ENCODE measurements around the gene HOXD13.

The HOXD13 gene

DNA sequence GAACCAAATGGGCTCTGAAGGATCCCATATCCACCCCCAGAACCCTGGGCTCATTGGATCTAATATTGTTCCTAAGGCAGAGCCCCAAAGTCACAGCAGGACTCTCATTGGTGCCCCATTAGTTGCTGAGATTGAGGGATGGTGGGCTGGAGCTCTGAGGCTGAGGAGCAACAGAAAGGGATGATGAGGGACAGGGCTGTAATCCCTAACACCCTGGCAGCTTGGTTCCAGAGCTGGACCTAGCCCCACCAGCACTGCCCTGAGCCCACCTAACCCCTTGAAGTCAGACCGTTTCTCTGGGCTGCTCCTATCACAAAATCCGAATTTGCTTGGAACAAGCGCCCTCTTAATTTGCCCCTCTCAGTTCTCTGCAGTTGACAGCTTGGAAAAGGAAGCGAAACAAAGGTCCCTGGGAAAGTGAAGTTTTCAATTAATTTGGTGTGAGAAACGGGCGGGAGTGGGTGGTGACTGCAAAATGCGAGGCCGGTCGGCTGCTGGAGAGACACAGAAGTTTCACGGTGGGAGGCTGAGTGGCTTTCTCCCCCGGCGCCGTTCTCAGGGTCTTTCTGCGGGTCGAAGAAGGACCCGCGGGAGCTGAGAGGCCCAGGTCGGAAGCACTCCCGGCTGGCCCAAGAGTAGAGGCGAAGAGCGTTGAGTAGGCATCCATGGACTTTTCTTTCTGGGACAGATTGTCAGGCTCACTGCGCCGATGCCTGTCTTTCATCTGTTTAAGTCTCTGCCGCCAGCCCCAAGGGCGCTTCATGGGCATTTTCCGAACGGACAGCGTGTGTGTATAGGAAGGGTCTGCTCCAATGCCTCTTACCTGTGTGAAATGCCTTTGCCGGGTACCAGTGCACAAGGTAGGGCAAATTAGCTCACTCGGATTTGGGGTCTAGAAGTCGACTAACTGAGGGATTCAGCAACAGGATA lies 927 bp upstream of the HOXD13 start:
- TF ChIP-seq, protein P1, sequence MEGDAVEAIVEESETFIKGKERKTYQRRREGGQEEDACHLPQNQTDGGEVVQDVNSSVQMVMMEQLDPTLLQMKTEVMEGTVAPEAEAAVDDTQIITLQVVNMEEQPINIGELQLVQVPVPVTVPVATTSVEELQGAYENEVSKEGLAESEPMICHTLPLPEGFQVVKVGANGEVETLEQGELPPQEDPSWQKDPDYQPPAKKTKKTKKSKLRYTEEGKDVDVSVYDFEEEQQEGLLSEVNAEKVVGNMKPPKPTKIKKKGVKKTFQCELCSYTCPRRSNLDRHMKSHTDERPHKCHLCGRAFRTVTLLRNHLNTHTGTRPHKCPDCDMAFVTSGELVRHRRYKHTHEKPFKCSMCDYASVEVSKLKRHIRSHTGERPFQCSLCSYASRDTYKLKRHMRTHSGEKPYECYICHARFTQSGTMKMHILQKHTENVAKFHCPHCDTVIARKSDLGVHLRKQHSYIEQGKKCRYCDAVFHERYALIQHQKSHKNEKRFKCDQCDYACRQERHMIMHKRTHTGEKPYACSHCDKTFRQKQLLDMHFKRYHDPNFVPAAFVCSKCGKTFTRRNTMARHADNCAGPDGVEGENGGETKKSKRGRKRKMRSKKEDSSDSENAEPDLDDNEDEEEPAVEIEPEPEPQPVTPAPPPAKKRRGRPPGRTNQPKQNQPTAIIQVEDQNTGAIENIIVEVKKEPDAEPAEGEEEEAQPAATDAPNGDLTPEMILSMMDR (IDR thresholded peaks at IDR 0.05; ENCODE audit: low read depth, low read length) = no peak
- DNase-seq (ENCODE audit: extremely low read depth, low read depth) = no peak

DNA sequence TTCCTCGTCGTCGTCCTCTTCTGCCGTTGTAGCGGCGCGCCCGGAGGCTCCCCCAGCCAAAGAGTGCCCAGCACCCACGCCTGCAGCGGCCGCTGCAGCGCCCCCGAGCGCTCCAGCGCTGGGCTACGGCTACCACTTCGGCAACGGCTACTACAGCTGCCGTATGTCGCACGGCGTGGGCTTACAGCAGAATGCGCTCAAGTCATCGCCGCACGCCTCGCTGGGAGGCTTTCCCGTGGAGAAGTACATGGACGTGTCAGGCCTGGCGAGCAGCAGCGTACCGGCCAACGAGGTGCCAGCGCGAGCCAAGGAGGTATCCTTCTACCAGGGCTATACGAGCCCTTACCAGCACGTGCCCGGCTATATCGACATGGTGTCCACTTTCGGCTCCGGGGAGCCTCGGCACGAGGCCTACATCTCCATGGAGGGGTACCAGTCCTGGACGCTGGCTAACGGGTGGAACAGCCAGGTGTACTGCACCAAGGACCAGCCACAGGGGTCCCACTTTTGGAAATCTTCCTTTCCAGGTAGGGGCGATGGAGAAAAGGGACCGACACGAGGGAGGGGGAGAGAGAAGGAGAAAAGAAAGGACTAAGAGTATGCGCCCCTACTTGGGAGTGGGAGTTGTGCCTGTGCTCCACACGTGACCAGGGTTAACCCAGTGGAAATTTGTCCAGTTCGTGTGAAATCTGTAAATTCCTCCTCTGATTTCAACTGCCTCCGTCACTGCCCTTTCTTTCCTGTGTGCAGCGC lies 800 bp downstream of the HOXD13 start:
- TF ChIP-seq, protein P1 (IDR thresholded peaks at IDR 0.05; ENCODE audit: low read depth, low read length) = peak; percentile 1; the same call in 1 of the 2 replicates
- no peak for DNase-seq (ENCODE audit: extremely low read depth, low read depth)

- no peak for DNase-seq (ENCODE audit: extremely low read depth, low read depth)
- TF ChIP-seq, protein P1 (IDR thresholded peaks at IDR 0.05; ENCODE audit: low read depth, low read length) = no peak
Observed at GRCh38 chr2:176093898-176094249, 1.4 kb downstream of the HOXD13 start.

DNA sequence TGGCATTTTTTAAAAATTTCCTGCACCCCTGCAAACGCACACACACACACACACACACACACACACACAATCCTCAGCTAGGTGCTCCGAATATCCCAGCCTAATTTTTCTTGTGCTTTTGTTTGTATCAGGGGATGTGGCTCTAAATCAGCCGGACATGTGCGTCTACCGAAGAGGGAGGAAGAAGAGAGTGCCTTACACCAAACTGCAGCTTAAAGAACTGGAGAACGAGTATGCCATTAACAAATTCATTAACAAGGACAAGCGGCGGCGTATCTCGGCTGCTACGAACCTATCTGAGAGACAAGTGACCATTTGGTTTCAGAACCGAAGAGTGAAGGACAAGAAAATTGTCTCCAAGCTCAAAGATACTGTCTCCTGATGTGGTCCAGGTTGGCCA lies 1.8 kb downstream of the HOXD13 start:
- no peak for DNase-seq (ENCODE audit: extremely low read depth, low read depth)
- TF ChIP-seq, protein P1 (IDR thresholded peaks at IDR 0.05; ENCODE audit: low read depth, low read length) = no peak

- no peak for DNase-seq (ENCODE audit: extremely low read depth, low read depth)
- TF ChIP-seq, protein P1 (IDR thresholded peaks at IDR 0.05; ENCODE audit: low read depth, low read length) = no peak
Observed at GRCh38 chr2:176095421-176095820, 2.9 kb downstream of the HOXD13 start.

DNA sequence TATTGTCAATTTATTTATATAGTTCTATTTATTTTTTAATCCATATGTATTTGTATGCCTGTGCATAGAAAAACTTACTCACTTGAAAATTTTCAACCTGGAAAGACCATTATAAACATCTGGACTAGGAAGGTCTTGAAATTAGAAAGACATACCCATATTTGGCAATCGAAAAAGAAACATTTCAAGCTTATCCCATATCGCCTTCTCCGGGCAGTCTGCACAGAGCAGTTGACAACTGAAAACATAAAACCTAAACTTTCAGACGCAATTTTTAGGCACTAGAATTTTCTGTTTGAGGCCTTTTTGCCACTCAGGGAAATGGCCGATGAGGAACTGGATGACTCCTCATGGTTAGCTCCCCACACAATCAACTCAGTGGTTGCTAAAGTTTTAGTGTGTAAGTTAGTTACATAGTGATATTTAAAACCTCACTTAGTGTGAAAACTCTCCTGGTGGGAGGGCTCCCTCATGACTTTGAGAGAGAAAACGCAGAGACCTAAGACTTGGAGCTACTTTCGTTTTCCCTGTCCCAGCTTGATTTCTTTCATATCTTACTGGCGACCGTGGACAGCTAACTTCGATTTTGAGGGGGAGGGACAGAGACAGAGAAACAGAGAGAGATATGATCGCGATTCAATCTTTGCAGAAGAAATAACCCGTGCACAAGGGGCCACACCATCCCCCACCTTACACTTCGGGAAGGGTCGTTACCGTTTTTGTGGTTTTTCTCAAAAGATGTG lies 3.9 kb downstream of the HOXD13 start:
- no peak for DNase-seq (ENCODE audit: extremely low read depth, low read depth)
- TF ChIP-seq, protein P1 (IDR thresholded peaks at IDR 0.05; ENCODE audit: low read depth, low read length) = no peak
